Measurements from ENCODE around the gene DAZAP1.

DNA sequence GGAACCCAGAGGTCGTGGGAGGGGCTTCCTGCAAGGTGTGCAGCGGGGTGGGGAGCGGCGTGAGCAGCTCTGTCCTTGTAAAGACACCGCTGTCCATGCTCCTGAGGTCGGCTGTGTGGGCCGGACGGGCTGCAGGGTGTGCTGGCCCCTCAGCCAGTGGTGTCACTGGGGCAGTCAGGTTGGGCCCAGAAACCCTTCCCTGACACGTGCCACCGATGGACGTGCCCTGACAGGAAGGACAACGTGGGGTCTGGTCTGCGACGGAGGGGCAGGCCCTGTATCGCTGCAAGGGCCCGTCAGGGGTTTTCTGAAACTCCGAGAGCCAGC lies 26.6 kb downstream of the DAZAP1 start:
- TF ChIP-seq ZNF274 (IDR thresholded peaks at IDR 0.05; ENCODE audit: low read depth, low read length) (no peak), YY1 (IDR thresholded peaks at IDR 0.05; ENCODE audit: insufficient read depth, insufficient read length) (no peak), SUZ12 (IDR thresholded peaks at IDR 0.05; ENCODE audit: extremely low read depth, insufficient read depth, insufficient read length) (no peak)
